Endothelial cell of coronary artery (primary cell): Measurements from ENCODE around the gene NHLH1. TPM values are rescaled to one million over a fixed set of nuclear protein-coding genes. Genes with fewer than 3 reads are reported as not detected.

Source experiments
- total RNA-seq: library from RNA; depleted of rRNA; stranded (reverse); fragments of >200 nt; gene quantifications from 2 replicates; pipeline ENCODE4 v1.2.3, GENCODE V29; 2014

The NHLH1 gene
- total RNA-seq = under 0.01 TPM in 1 of 2 replicates, not detected in the other

GRCh38 chr1:160366731-160367515, at the start of gene NHLH1:
Gene NHLH1 (plus strand): TSS chr1:160367071. CDS start chr1:160370732, 3,661 bp downstream.

GRCh38 chr1:160342953-160343869, 23.7 kb upstream of the NHLH1 start, which contains the start of the genes COPA and NCSTN:
Gene COPA (minus strand): TSS chr1:160343250. CDS start chr1:160343170, 80 bp downstream.
Gene NCSTN (plus strand): TSS chr1:160343383. CDS start chr1:160343397, 14 bp downstream.

GRCh38 chr1:160400223-160400645, 33.4 kb downstream of the NHLH1 start, which contains the start of gene VANGL2:
Gene VANGL2 (plus strand): TSS chr1:160400564. CDS start chr1:160415838, 15,274 bp downstream.

Other genes starting within 250 kb of the NHLH1 start
- not detected in 2 replicates for gene ATP1A4, start 215.5 kb upstream of the NHLH1 start, total RNA-seq
- 0.18 TPM in 1 of 2 replicates, not detected in the other for gene CASQ1, start 176.5 kb upstream of the NHLH1 start, total RNA-seq
- gene PEA15, start 161.7 kb upstream of the NHLH1 start, total RNA-seq = 73.2 and 113 TPM in 2 replicates
- 66.8 and 80.9 TPM in 2 replicates for gene DCAF8, start 104.5 kb upstream of the NHLH1 start, total RNA-seq
- 20.0 and 21.6 TPM in 2 replicates for gene PEX19, start 81.9 kb upstream of the NHLH1 start, total RNA-seq
- 295 and 307 TPM in 2 replicates for gene COPA, start 23.8 kb upstream of the NHLH1 start, total RNA-seq
- gene NCSTN, start 23.7 kb upstream of the NHLH1 start, total RNA-seq = 54.8 and 91.4 TPM in 2 replicates
- not detected in 2 replicates for gene VANGL2, start 33.5 kb downstream of the NHLH1 start, total RNA-seq
- gene SLAMF6, start 156.2 kb downstream of the NHLH1 start, total RNA-seq = not detected in 2 replicates
- not detected in 2 replicates for gene CD84, start 212.4 kb downstream of the NHLH1 start, total RNA-seq